Activated naive CD8-positive, alpha-beta T cell treated with anti-CD3 and anti-CD28 coated beads, Interleukin-2, amount 50 U/mL, for 24 hours (primary cell): Measurements from ENCODE around the gene GNL2.

Experiments
- ATAC-seq: fragments of 150-1000 bp; cut with Tn5 transposase; one replicate; pipeline ENCODE4 v1.10.0; 2021
- DNase-seq: peaks from one replicate; pipeline ENCODE4 v3.0.0; 2021
- H3K27ac Mint-ChIP-seq: one replicate; pipeline ENCODE4 v1.8.0; 2021; ENCODE audit warnings: mild to moderate bottlenecking, mixed read lengths
- H3K27me3 Mint-ChIP-seq: one replicate; pipeline ENCODE4 v1.8.0; 2021; ENCODE audit warnings: mixed read lengths
- H3K36me3 Mint-ChIP-seq: one replicate; pipeline ENCODE4 v1.8.0; 2021; ENCODE audit warnings: low read depth, mixed read lengths
- H3K4me1 Mint-ChIP-seq: one replicate; pipeline ENCODE4 v1.8.0; 2021; ENCODE audit warnings: mixed read lengths
- H3K4me3 Mint-ChIP-seq: one replicate; pipeline ENCODE4 v1.8.0; 2021; ENCODE audit warnings: mild to moderate bottlenecking, moderate library complexity, mixed read lengths
- H3K9me3 Mint-ChIP-seq: one replicate; pipeline ENCODE4 v1.8.0; 2021; ENCODE audit warnings: mixed read lengths

Gene GNL2

GRCh38 chr1:37595440-37596181 is at the start of gene GNL2:
Gene GNL2 (minus strand): TSS chr1:37595937. CDS start chr1:37595822, 115 bp downstream.
- Mint-ChIP-seq H3K4me1 (peaks cover 41% of the 10 kb centered on the region), H3K36me3 (peaks cover 37% of the 10 kb centered on the region), H3K9me3 (no peaks in the 10 kb centered on the region), H3K27ac (peak within 1 kb of the TSS; percentile 99), H3K4me3 (peak within 1 kb of the TSS; percentile 100), H3K27me3 (no peaks in the 10 kb centered on the region)
- ATAC-seq (peak; percentile 99), DNase-seq (peak; percentile 98)

- H3K27ac Mint-ChIP-seq = no peak overlapping the region
- ATAC-seq = no peak
- peaks cover 28% of the 10 kb centered on the region for H3K27me3 Mint-ChIP-seq
- H3K36me3 Mint-ChIP-seq = no peaks in the 10 kb centered on the region
- H3K9me3 Mint-ChIP-seq = peaks cover 4% of the 10 kb centered on the region
- no peak overlapping the region for H3K4me3 Mint-ChIP-seq
- H3K4me1 Mint-ChIP-seq = no peaks in the 10 kb centered on the region
- DNase-seq = no peak
Observed at GRCh38 chr1:37641059-37641458, 45.3 kb upstream of the GNL2 start.

- no peak for DNase-seq
- no peak for ATAC-seq
- Mint-ChIP-seq H3K27me3 (peaks cover 59% of the 10 kb centered on the region), H3K9me3 (no peaks in the 10 kb centered on the region), H3K4me3 (no peak overlapping the region), H3K36me3 (no peaks in the 10 kb centered on the region), H3K4me1 (no peaks in the 10 kb centered on the region), H3K27ac (no peak overlapping the region)
Observed at GRCh38 chr1:37636435-37636834, 40.7 kb upstream of the GNL2 start.

GRCh38 chr1:37634992-37635902 is 39.5 kb upstream of the GNL2 start:
- DNase-seq = no peak
- no peaks in the 10 kb centered on the region for H3K4me1 Mint-ChIP-seq
- no peaks in the 10 kb centered on the region for H3K36me3 Mint-ChIP-seq
- peak overlapping the region; percentile 16 for H3K4me3 Mint-ChIP-seq
- ATAC-seq = no peak
- H3K9me3 Mint-ChIP-seq = no peaks in the 10 kb centered on the region
- peaks cover 71% of the 10 kb centered on the region for H3K27me3 Mint-ChIP-seq
- H3K27ac Mint-ChIP-seq = no peak overlapping the region

GRCh38 chr1:37634244-37634991 is 38.7 kb upstream of the GNL2 start, which contains the start of gene RSPO1:
Gene RSPO1 (minus strand): TSS chr1:37634892. CDS start chr1:37629661, 5,231 bp downstream.
- Mint-ChIP-seq H3K27me3 (peaks cover 79% of the 10 kb centered on the region), H3K4me3 (peak within 1 kb of the TSS; percentile 16), H3K9me3 (no peaks in the 10 kb centered on the region), H3K27ac (no peak within 1 kb of the TSS), H3K4me1 (no peaks in the 10 kb centered on the region), H3K36me3 (no peaks in the 10 kb centered on the region)
- ATAC-seq (peak; percentile 10), DNase-seq (no peak)

- no peak for DNase-seq
- Mint-ChIP-seq H3K4me3 (no peak overlapping the region), H3K36me3 (no peaks in the 10 kb centered on the region), H3K4me1 (no peaks in the 10 kb centered on the region), H3K27me3 (peaks cover 83% of the 10 kb centered on the region), H3K27ac (no peak overlapping the region), H3K9me3 (no peaks in the 10 kb centered on the region)
- ATAC-seq = no peak
Observed at GRCh38 chr1:37633938-37634243, 38.2 kb upstream of the GNL2 start.

- no peak overlapping the region for H3K27ac Mint-ChIP-seq
- peaks cover 87% of the 10 kb centered on the region for H3K27me3 Mint-ChIP-seq
- no peaks in the 10 kb centered on the region for H3K9me3 Mint-ChIP-seq
- no peak overlapping the region for H3K4me3 Mint-ChIP-seq
- H3K36me3 Mint-ChIP-seq = no peaks in the 10 kb centered on the region
- DNase-seq = no peak
- no peak for ATAC-seq
- no peaks in the 10 kb centered on the region for H3K4me1 Mint-ChIP-seq
Observed at GRCh38 chr1:37633040-37633937, 37.6 kb upstream of the GNL2 start.

GRCh38 chr1:37631036-37631435 is 35.3 kb upstream of the GNL2 start:
- no peaks in the 10 kb centered on the region for H3K4me1 Mint-ChIP-seq
- H3K27me3 Mint-ChIP-seq = peaks cover 83% of the 10 kb centered on the region
- no peak overlapping the region for H3K27ac Mint-ChIP-seq
- no peaks in the 10 kb centered on the region for H3K9me3 Mint-ChIP-seq
- H3K36me3 Mint-ChIP-seq = no peaks in the 10 kb centered on the region
- no peak overlapping the region for H3K4me3 Mint-ChIP-seq
- no peak for ATAC-seq
- DNase-seq = no peak

GRCh38 chr1:37630426-37631028 is 34.8 kb upstream of the GNL2 start:
- H3K4me3 Mint-ChIP-seq = no peak overlapping the region
- no peaks in the 10 kb centered on the region for H3K4me1 Mint-ChIP-seq
- no peaks in the 10 kb centered on the region for H3K9me3 Mint-ChIP-seq
- ATAC-seq = no peak
- H3K36me3 Mint-ChIP-seq = no peaks in the 10 kb centered on the region
- no peak overlapping the region for H3K27ac Mint-ChIP-seq
- no peak for DNase-seq
- H3K27me3 Mint-ChIP-seq = peaks cover 80% of the 10 kb centered on the region

GRCh38 chr1:37629726-37630425 is 34.1 kb upstream of the GNL2 start:
- Mint-ChIP-seq H3K36me3 (no peaks in the 10 kb centered on the region), H3K4me1 (no peaks in the 10 kb centered on the region), H3K27me3 (peaks cover 79% of the 10 kb centered on the region), H3K27ac (no peak overlapping the region), H3K4me3 (no peak overlapping the region), H3K9me3 (no peaks in the 10 kb centered on the region)
- DNase-seq (no peak), ATAC-seq (no peak)

- Mint-ChIP-seq H3K27ac (no peak overlapping the region), H3K4me1 (no peaks in the 10 kb centered on the region), H3K36me3 (no peaks in the 10 kb centered on the region), H3K4me3 (no peak overlapping the region), H3K9me3 (no peaks in the 10 kb centered on the region), H3K27me3 (peaks cover 81% of the 10 kb centered on the region)
- DNase-seq (no peak), ATAC-seq (no peak)
Observed at GRCh38 chr1:37629008-37629407, 33.3 kb upstream of the GNL2 start.

GRCh38 chr1:37628026-37628556 is 32.4 kb upstream of the GNL2 start:
- ATAC-seq (no peak), DNase-seq (no peak)
- H3K4me1 Mint-ChIP-seq = no peaks in the 10 kb centered on the region
- H3K9me3 Mint-ChIP-seq = no peaks in the 10 kb centered on the region
- H3K4me3 Mint-ChIP-seq = no peak overlapping the region
- H3K27me3 Mint-ChIP-seq = peaks cover 76% of the 10 kb centered on the region
- H3K27ac Mint-ChIP-seq = no peak overlapping the region
- H3K36me3 Mint-ChIP-seq = no peaks in the 10 kb centered on the region

GRCh38 chr1:37622131-37622530 is 26.4 kb upstream of the GNL2 start:
- Mint-ChIP-seq H3K27ac (no peak overlapping the region), H3K36me3 (no peaks in the 10 kb centered on the region), H3K4me3 (no peak overlapping the region), H3K27me3 (peaks cover 44% of the 10 kb centered on the region), H3K4me1 (no peaks in the 10 kb centered on the region), H3K9me3 (no peaks in the 10 kb centered on the region)
- ATAC-seq (no peak), DNase-seq (no peak)
